T-helper 22 cell (primary cell): ENCODE data around the gene TNFSF9.
"Not testable (repeated sequence)": the region's sequence is repeated elsewhere in the genome, so short reads cannot be mapped to it uniquely, and the experiment has no call there.

Experiments
- DNase-seq: peaks from one replicate; pipeline ENCODE4 v3.0.0-alpha.2; 2020; ENCODE audit warnings: low read depth

The TNFSF9 gene

DNA sequence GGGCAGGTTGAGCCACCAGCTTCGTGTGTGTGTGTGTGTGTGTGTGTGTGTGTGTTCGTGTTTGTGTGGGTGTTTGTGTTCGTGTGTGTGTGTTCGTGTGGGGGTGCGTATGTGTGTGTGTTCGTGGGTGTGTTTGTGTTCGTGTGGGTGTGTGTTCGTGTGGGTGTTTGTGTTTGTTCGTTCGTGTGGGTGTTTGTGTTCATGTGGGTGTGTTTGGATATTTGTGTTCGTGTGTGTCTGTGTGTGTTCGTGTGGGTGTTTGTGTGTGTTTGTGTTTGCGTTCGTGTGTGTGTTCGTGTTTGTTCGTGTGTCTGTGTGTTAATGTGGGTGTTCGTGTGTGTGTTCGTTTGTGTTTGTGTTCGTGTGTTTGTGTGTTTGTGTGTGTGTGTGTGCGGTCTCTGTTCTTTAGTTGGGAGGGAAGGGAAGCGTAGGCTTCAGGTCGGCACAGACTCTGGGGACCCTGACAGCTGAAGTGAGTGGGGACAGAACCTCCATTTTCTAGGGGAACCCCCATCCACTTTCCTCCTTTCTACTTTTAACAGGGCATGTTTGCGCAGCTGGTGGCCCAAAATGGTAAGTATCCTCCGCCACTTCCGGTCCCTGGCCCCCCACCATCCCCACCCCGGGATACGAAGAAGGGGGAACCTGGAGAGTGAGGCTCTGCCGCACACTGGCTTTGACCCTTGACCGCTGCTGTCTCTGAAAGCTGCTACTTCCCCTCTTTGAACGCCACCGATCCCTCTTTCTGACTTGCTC, 1.6 kb downstream of the TNFSF9 start:
- DNase-seq: no peak

DNA sequence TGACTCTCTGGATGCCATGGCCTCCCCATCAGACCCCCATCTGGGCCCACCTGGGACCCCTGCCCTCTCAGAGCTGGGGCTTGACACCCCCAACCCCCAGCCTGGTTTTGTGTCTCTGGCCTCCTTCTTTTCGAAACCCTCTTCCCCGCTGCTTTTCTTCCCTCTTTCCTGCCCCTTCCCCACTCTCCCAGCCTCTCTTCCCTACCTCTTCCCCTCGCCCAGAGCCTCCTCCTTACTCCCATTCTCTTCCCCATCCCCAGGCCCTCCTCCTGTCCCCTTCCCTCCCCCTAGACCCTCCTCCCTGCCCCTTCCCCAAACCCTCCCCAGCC, 2.1 kb downstream of the TNFSF9 start:
- no peak for DNase-seq

DNA sequence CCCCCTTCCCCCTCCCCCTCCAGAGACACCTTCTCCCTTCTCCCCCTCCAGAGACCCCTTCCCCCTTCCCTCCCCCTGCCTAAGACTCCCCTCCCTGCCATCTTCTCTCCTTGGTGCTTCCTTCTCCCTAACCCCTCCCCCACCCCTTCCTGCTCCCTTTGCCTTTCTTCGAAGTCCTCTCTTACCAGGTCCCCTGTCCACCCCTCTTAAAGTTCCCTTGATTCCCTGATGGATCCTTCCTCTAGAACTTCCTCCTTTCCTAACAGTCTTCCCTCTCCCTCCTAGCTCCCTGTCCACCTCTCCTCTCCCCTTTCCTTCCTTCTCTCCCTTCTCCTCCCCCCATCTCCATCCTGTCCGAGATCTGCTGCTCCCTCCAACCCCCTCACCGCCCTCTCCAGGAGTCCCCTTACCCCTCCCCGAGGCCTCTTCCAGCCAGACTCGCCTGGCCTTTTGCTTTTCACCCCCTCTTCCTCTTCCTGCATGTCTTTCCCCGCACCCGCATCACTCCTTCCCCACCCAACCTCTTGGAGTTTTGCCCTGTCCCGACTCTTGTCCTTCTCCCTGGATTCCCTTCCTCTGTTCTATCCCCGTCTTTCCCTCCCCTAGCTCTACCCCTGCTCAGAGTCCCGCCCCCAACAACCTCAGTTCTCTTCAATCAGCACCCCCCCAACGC, 3.1 kb downstream of the TNFSF9 start:
- DNase-seq: no peak

DNA sequence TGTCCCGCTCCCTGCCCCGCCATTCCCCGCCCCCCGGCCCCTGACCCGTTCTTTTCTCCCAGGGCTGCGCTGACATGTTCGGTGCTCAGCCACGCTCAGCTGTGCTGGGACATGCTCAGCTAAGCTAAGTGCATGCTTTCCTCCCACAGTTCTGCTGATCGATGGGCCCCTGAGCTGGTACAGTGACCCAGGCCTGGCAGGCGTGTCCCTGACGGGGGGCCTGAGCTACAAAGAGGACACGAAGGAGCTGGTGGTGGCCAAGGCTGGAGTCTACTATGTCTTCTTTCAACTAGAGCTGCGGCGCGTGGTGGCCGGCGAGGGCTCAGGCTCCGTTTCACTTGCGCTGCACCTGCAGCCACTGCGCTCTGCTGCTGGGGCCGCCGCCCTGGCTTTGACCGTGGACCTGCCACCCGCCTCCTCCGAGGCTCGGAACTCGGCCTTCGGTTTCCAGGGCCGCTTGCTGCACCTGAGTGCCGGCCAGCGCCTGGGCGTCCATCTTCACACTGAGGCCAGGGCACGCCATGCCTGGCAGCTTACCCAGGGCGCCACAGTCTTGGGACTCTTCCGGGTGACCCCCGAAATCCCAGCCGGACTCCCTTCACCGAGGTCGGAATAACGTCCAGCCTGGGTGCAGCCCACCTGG, 3.7 kb downstream of the TNFSF9 start:
- no peak for DNase-seq

DNA sequence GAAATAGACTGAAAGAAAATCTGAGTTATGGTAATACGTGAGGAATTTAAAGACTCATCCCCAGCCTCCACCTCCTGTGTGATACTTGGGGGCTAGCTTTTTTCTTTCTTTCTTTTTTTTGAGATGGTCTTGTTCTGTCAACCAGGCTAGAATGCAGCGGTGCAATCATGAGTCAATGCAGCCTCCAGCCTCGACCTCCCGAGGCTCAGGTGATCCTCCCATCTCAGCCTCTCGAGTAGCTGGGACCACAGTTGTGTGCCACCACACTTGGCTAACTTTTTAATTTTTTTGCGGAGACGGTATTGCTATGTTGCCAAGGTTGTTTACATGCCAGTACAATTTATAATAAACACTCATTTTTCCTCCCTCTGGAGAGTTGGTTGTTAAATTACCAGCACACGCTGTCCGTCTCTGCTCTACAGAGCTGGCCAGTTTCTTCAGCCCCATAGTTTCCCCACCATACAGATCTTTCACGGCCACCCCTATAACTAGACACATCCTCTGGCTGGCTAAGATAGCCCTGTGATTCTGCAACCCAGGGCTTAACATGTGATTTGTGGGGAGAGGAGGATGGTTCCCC, 4.8 kb downstream of the TNFSF9 start:
- DNase-seq: no peak

DNA sequence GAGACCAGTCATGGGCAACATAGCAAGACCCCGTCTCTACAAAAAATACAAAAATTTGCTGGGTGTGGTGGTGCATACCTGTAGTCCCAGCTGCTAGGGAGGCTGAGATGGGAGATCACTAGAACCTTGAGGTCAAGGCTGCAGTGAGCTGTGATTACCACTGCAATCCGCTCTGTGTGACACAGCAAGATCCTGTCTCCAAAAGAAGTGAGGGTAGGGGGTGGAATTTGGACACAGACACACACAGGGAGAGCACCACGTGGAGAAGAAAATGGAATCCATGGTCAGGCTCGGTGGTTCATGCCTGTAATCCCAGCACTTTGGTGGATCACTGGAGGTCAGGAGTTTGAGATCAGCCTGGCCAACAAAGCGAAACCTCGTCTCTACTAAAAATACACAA, 8.7 kb downstream of the TNFSF9 start:
- DNase-seq: no peak

DNA sequence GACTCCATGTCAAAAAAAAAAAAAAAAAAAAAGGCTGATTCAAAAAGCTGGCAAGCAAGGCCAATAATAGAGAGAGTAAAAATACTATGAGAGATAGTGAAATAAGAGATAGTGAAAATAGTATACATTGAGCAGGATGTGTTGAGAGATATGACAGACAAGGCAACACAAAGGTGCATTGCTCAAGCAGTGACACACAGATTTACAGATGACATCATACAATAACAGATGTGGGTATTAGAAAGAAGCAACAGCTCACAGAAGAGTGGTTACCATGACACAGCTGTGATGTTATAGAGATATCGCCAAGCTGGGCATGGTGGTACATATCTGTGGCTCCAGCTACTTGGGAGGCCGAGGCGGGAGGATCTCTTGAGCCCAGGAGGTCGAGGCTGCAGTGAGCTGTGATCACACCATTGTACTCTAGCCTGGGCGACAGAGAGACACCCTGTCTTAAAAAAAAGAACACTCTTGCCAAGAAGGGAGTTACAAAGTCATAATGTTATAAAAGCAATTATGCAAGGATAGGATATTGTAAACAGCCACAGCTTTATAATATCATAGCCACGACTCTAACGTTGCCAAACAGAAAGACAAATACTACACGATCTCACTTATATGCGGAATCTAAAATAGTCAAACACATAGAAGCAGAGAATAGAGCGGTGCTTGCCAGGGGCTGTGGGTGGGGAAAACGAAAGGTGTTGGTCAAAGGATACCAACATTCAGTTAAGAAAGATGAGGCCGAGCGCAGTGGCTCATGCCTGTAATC, 10.3 kb downstream of the TNFSF9 start:
- no peak for DNase-seq

DNA sequence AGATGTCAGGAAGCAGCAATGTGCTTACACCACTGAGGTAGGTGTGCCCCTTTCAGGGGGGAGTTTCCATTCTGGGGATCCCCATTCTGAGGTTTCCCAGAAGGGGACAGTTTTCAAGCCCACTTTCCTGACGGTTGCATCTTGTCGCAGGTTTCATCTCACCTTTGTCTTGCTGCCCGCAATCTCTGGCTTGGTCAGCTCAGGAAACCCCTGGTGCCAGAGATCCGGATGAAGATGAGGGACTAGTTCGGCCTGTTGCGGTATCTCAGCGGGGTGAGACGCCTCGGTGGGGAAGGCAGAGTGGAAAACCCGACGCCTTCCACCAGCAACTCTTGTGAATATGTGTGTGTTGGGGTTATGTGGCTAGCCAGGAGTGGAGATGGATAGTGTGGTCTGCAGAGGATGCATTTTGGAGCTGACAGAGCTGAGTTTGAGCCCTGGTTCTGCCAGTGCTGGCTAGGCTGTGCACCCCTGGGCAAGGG, 13.1 kb downstream of the TNFSF9 start:
- no peak for DNase-seq

DNA sequence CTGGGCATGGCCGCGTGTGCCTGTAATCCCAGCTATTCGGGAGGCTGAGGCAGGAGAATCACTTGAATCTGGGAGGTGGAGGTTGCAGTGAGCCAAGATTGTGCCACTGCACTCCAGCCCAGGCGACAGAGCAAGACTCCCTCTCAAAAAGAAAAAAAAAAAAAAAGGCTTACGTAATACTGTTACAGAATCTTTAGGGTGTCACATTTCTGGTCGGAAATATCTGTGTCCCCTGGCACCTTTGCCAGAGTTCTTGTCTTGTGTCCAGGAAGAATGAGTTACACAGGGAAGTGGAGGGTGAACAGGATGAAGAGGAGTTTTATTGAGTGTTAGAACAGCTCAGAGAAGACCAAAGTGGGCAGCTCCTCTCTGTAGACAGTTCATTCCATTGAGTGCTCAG, 19.9 kb downstream of the TNFSF9 start:
- DNase-seq: not testable (repeated sequence)

DNA sequence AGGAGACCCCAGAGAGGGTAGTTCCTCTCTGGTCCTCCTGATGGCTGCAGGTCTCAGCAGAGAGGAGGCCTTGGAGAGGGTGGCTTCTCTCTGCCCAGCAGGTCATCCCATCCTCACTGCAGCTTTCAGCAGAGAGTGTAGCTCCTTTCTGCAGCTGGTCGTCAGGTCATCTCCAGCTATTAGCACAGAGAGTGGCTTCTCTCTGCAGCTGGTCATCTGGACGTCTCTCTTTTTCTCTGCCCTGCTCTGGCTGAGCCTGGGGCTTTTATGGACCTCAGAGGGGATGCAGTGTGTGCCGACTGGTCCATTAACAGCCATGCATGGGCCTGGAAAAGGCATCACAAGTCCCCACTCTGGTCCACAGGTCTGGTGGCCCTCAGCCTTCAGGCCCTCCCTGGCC, 20.3 kb downstream of the TNFSF9 start:
- DNase-seq: no peak

DNA sequence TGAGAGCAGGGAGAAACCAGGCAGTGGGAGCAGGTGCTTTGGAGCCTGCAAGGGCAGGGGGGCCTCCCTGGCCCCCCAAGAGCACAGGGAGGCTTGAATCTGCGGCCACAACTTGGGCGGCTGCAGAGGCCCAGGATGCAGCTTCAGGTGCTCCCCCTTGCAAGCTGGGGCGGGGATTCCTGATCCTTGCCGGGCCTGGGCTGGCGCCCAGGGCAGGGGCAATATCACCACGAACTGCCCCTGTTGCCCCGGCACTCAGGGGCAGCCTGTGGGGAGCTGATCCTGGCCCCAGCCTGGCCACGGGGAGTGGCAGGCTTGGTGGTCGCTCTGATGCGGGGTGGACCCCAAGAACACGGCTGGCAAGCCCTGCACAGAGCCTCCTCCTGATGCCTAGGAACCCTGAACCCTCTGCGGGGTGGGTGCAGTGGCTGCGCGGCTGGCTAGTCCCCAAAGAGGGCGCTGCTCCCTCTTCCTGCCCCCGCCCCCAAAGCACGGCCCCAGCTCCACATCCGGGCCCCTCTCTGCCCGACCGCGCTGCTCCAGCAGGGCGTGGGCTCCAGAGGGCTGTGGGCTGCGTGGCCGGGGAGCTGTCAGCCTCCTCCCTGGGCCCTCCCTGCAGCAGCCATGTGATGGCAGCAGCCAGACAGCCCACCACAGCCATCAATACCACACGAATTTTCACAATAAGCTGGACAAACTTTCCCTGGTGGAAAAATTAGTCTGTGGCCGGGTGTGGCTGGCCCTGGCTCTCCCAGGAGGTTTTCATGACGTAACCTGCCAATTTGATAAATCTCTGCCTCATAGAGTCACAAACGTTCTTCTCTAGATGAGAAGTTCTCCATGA, 21.0 kb downstream of the TNFSF9 start:
- no peak for DNase-seq

DNA sequence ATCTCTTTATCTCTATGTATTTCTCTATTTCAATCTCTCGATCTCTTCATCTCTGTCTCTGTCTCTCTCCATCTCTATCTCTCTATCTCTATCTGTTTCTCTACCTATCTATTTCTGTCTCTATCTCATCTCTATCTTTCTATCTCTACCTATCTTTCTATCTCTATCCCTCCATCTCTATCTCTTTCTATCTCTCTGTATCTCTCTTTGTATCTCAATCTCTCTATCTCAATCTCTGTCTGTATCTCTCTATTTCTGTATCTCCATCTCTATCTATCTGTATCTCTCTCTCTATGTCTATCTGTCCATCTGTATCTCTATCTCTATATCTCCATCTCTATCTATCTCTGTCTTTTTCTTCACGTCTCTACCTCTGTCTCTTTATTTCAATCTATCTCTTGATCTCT, 25.2 kb downstream of the TNFSF9 start:
- no peak for DNase-seq

DNA sequence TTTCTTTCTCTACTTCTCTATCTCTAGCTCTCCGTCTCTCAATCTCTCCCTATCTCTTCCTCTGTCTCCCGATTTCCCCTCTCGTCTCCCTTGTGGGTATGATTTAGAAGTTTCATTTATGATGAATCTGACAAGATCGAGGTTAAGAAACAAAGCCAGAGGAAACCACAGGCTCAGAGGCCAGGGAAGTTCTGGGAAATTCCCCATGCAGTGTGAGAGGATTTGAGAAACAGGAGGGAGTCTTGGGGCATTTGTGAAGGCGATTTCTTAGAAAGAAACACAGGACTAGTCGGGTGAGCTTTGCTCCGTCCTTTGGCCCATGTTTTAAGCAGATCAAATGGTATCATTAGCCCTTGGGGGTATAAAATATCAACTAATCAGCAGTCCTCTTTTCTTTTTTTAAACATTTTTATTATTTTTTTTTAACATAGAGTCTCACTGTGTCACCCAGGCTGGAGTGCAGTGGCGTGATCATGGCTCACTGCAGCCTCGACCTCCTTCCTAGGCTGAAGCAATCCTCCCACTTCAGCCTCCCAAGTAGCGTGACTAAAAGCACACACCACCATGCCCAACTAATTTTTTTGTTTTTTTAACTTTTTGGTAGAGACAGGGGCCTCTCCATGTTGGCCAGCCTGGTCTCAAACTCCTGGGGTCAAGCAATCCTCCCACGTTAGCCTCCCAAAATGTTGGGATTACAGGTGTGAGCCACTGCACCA, 25.8 kb downstream of the TNFSF9 start:
- DNase-seq: no peak

DNA sequence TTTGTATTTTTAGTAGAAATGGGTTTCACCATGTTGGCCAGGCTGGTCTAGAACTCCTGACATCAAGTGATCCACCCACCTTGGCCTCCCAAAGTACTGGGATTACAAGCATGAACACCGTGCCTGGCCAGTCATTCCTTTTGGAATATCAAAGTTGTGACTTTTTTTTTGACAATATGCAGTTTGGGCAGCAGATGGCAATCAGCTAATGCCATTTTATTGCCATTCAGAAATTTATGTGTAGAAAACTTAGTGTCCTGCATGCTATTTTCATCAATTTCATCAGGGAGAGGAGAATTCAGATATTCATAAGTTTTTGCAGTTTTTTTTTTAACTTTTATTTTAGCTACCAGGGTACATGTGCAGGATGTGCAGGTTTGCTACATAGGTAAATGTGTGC, 31.6 kb downstream of the TNFSF9 start:
- DNase-seq: not testable (repeated sequence)

DNA sequence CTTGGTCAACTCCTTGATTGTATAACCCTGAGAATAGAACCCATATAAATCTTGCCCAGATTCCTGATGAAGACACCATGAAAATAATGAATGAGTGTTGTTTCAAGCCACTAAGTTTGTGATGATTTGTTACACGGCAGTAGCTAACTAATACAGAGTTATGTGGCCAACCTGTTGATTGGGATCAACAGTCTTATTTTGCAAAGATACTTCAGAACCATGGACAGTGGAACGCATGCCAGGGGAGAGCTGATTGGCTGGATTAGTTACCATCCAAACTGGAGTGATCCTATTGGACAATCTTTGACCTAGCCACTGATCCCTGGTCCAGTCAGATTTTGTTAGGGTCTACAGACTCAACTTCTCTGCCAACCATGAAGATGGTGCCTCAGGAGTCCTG, 33.6 kb downstream of the TNFSF9 start:
- no peak for DNase-seq

DNA sequence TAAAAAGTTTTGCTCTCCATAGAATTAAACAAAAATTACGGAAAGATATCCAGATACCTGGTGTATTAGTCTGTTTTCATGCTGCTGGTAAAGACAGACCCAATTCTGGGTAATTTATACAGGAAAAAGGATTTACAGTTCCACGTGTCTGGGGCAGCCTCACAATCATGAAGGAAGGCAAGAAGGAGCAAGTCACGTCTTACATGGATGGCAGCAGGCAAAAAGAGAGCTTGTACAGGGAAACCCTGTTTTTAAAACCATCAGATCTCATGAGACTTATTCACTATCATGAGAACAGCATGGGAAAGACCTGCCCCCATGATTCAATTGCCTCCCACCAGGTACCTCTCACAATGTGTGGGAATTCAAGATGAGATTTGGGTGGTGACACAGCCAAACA, 35.9 kb downstream of the TNFSF9 start:
- not testable (repeated sequence) for DNase-seq

DNA sequence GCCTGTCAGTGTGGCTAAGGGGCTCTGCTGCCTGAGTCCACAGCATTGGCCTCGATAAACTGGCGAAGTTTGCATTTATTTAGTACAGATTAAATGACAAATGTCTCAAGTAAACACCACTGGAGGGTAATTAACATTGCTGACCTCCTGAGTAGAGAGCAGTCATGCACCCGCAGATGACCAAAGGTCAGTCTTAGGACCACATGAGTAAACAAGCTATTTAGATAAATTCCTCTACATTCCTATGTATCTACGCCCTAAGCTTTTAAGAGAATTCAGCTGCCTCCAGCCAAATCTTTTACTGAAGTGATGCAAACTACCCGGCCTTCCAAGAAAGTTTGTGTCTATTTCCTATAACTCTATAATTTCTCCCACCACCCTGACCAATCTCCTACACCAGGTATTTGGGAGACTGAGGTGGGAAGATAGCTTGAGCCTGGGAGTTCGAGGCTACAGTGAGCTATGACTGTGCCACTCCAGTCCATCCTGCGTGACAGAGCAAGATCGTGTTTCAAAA, 37.2 kb downstream of the TNFSF9 start:
- DNase-seq: no peak

DNA sequence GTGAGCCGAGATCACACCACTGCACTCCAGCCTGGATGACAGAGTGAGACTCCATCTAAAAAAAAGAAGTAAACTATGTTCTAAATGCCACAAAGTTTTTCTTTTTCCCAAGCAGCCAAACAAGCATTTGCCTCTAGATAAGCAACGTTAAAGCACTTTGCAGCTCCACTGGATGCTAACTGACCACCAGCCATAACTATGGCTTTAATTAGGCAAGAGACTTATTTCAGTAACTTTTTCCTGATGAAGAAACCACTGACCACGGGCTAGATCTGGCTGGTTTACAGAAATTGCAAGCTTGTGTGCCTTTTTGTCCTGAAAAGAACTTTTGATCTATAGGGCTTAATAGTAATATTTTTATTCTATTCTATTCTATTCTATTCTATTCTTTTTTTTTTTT, 38.0 kb downstream of the TNFSF9 start:
- DNase-seq: no peak

DNA sequence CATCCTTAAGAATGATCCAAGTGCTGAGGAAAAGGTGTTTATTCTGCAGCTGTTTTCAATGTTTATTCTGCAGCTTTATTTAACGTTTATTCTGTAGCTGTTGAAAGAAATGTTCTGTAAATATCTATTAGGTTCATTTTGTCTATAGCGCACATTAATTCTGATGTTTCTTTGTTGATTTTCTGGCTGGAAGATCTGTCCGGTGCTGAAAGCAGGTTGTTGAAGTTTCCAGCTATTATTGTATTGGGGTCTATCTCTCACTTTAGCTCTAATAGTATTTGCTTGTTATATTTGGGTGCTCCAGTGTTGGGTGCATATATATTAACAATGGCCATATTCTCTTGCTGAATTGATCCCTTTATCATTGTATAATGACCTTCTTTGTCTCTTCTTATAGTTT, 39.9 kb downstream of the TNFSF9 start:
- DNase-seq: no peak

DNA sequence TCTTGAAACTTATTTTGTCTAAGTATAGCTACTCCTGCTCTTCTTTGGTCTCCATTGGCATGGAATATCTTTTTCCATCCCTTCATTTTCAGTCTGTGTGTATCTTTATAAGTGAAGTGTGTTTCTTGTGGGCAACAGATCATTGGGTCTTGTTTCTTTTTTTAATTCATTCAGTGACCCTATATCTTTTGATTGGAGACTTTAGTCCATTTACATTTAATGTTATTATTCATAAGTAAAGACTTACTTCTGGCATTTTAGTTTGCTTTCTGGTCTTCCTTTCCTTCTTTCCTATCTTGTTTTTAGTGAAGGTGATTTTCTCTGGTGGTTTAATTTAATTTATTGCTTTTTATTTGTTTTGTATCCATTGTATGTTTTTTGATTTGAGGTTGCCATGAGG, 40.3 kb downstream of the TNFSF9 start:
- no peak for DNase-seq
